ENCODE measurements around the gene ANO5. TPM values are rescaled to one million over a fixed set of nuclear protein-coding genes. Genes with fewer than 3 reads are reported as not detected.

ANO5 gene
- polyA plus RNA-seq, 2 donors = 0.16 to 0.31 TPM

- no peak overlapping the region for H3K27ac ChIP-seq (ENCODE audit: low read depth in 2 of 2, low read length in 1 of 2)
- H3K4me1 ChIP-seq (ENCODE audit: control insufficient read depth in 2 of 2, insufficient read depth in 2 of 2, low read length in 1 of 2) = peaks cover 2 to 7% of the 10 kb centered on the region in 2 donors
- H3K27me3 ChIP-seq (ENCODE audit: control insufficient read depth in 1 of 2, insufficient read depth in 2 of 2, low read length in 2 of 2) = peaks cover 0 to 3% of the 10 kb centered on the region in 2 donors
- WGBS, 2 donors = 68 to 73% methylated on average over 4 of the region's 4 CpGs
- no peak overlapping the region for H3K4me3 ChIP-seq (ENCODE audit: low read depth in 1 of 2, low read length in 2 of 2)
- no peaks in the 10 kb centered on the region for H3K36me3 ChIP-seq (ENCODE audit: control insufficient read depth in 2 of 2, insufficient read depth in 2 of 2, low read length in 1 of 2)
- H3K9me3 ChIP-seq (ENCODE audit: control insufficient read depth in 2 of 2, insufficient read depth in 1 of 2, low read depth in 1 of 2, low read length in 1 of 2) = no peaks in the 10 kb centered on the region
Measured at GRCh38 chr11:22197139-22198005, 4.5 kb downstream of the ANO5 start.

GRCh38 chr11:22199243-22199642 lies 6.4 kb downstream of the ANO5 start:
- no peaks in the 10 kb centered on the region for H3K36me3 ChIP-seq (ENCODE audit: control insufficient read depth in 2 of 2, insufficient read depth in 2 of 2, low read length in 1 of 2)
- H3K4me1 ChIP-seq (ENCODE audit: control insufficient read depth in 2 of 2, insufficient read depth in 2 of 2, low read length in 1 of 2) = no peaks in the 10 kb centered on the region
- no peak overlapping the region for H3K27ac ChIP-seq (ENCODE audit: low read depth in 2 of 2, low read length in 1 of 2)
- H3K27me3 ChIP-seq (ENCODE audit: control insufficient read depth in 1 of 2, insufficient read depth in 2 of 2, low read length in 2 of 2) = no peaks in the 10 kb centered on the region
- H3K9me3 ChIP-seq (ENCODE audit: control insufficient read depth in 2 of 2, insufficient read depth in 1 of 2, low read depth in 1 of 2, low read length in 1 of 2) = no peaks in the 10 kb centered on the region
- no peak overlapping the region for H3K4me3 ChIP-seq (ENCODE audit: low read depth in 1 of 2, low read length in 2 of 2)

GRCh38 chr11:22203281-22203680 lies 10.4 kb downstream of the ANO5 start:
- no peak overlapping the region for H3K27ac ChIP-seq (ENCODE audit: low read depth in 2 of 2, low read length in 1 of 2)
- H3K9me3 ChIP-seq (ENCODE audit: control insufficient read depth in 2 of 2, insufficient read depth in 1 of 2, low read depth in 1 of 2, low read length in 1 of 2) = no peaks in the 10 kb centered on the region
- no peak overlapping the region for H3K4me3 ChIP-seq (ENCODE audit: low read depth in 1 of 2, low read length in 2 of 2)
- H3K4me1 ChIP-seq (ENCODE audit: control insufficient read depth in 2 of 2, insufficient read depth in 2 of 2, low read length in 1 of 2) = no peaks in the 10 kb centered on the region
- whole genome bisulfite sequencing, 2 donors = 88% methylated on average over 4 of the region's 4 CpGs
- H3K27me3 ChIP-seq (ENCODE audit: control insufficient read depth in 1 of 2, insufficient read depth in 2 of 2, low read length in 2 of 2) = no peaks in the 10 kb centered on the region
- no peaks in the 10 kb centered on the region for H3K36me3 ChIP-seq (ENCODE audit: control insufficient read depth in 2 of 2, insufficient read depth in 2 of 2, low read length in 1 of 2)

DNA sequence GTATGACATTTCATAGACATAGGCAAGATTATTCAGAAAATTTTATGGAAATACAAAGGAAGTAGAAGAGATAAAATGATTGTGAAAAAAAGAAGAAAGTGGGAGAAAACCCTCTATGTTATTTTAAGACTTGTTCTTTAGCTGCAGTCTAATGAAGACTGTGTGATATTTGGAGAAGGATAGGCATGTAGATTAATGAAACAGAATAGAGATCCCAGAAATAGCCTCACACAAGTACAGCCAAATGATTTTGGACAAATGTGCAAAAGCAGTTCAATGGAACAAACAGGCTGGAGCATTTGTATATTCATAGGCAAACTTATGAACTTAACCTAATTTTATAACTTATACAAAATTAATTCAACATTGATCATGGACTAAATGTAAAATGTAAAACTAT lies 14.3 kb downstream of the ANO5 start:
- Histone ChIP-seq H3K9me3 (ENCODE audit: control insufficient read depth in 2 of 2, insufficient read depth in 1 of 2, low read depth in 1 of 2, low read length in 1 of 2) (no peaks in the 10 kb centered on the region), H3K4me3 (ENCODE audit: low read depth in 1 of 2, low read length in 2 of 2) (no peak overlapping the region), H3K36me3 (ENCODE audit: control insufficient read depth in 2 of 2, insufficient read depth in 2 of 2, low read length in 1 of 2) (no peaks in the 10 kb centered on the region), H3K4me1 (ENCODE audit: control insufficient read depth in 2 of 2, insufficient read depth in 2 of 2, low read length in 1 of 2) (no peaks in the 10 kb centered on the region), H3K27ac (ENCODE audit: low read depth in 2 of 2, low read length in 1 of 2) (no peak overlapping the region), H3K27me3 (ENCODE audit: control insufficient read depth in 1 of 2, insufficient read depth in 2 of 2, low read length in 2 of 2) (no peaks in the 10 kb centered on the region)

DNA sequence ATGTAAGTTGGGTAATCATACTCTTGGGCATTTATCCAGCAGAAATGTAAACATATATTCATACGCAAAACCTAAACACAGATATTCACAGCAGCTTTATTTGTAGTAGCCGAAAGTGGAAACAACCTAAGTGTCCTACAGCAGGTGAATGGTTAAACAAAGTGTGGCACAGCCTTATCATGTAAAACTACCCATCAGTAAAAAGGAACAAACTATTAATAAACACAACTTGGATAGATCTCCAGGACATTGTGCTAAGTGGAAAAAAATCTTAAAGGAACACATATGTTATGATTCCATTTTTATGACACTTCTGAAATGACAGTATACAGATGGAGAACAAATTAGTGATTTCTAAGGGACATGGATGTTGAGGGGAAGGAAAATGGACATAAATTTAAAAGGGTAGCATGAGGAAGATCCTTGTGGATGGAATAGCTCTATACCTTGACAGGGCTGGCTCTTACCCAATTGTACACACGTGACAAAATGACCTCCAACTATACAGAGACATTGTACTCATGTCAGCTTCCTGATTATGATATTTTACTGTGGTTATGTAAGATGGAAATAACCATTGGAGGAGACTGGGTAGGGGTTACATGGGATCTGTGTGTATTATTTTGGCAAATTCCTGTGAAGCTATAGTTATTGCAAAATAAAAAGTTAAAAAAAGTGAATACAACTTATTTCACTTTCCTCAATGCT lies 15.4 kb downstream of the ANO5 start:
- Histone ChIP-seq H3K4me1 (ENCODE audit: control insufficient read depth in 2 of 2, insufficient read depth in 2 of 2, low read length in 1 of 2) (no peaks in the 10 kb centered on the region), H3K27me3 (ENCODE audit: control insufficient read depth in 1 of 2, insufficient read depth in 2 of 2, low read length in 2 of 2) (no peaks in the 10 kb centered on the region), H3K36me3 (ENCODE audit: control insufficient read depth in 2 of 2, insufficient read depth in 2 of 2, low read length in 1 of 2) (no peaks in the 10 kb centered on the region), H3K4me3 (ENCODE audit: low read depth in 1 of 2, low read length in 2 of 2) (no peak overlapping the region), H3K9me3 (ENCODE audit: control insufficient read depth in 2 of 2, insufficient read depth in 1 of 2, low read depth in 1 of 2, low read length in 1 of 2) (no peaks in the 10 kb centered on the region), H3K27ac (ENCODE audit: low read depth in 2 of 2, low read length in 1 of 2) (no peak overlapping the region)
- 50 to 60% methylated on average over 3 of the region's 3 CpGs for WGBS, 2 donors

- H3K27me3 ChIP-seq (ENCODE audit: control insufficient read depth in 1 of 2, insufficient read depth in 2 of 2, low read length in 2 of 2) = no peaks in the 10 kb centered on the region
Measured at GRCh38 chr11:22216940-22217339, 24.1 kb downstream of the ANO5 start.

GRCh38 chr11:22221143-22221542 lies 28.3 kb downstream of the ANO5 start:
- Histone ChIP-seq H3K36me3 (ENCODE audit: control insufficient read depth in 2 of 2, insufficient read depth in 2 of 2, low read length in 1 of 2) (no peaks in the 10 kb centered on the region), H3K4me3 (ENCODE audit: low read depth in 1 of 2, low read length in 2 of 2) (no peak overlapping the region), H3K4me1 (ENCODE audit: control insufficient read depth in 2 of 2, insufficient read depth in 2 of 2, low read length in 1 of 2) (no peaks in the 10 kb centered on the region), H3K9me3 (ENCODE audit: control insufficient read depth in 2 of 2, insufficient read depth in 1 of 2, low read depth in 1 of 2, low read length in 1 of 2) (no peaks in the 10 kb centered on the region), H3K27me3 (ENCODE audit: control insufficient read depth in 1 of 2, insufficient read depth in 2 of 2, low read length in 2 of 2) (no peaks in the 10 kb centered on the region), H3K27ac (ENCODE audit: low read depth in 2 of 2, low read length in 1 of 2) (no peak overlapping the region)
- 93 to 94% methylated on average over 3 of the region's 3 CpGs for WGBS, 2 donors

More at GRCh38 chr11:22216940-22217339, 24.1 kb downstream of the ANO5 start:
- H3K4me1 ChIP-seq (ENCODE audit: control insufficient read depth in 2 of 2, insufficient read depth in 2 of 2, low read length in 1 of 2) = no peaks in the 10 kb centered on the region
- no peaks in the 10 kb centered on the region for H3K36me3 ChIP-seq (ENCODE audit: control insufficient read depth in 2 of 2, insufficient read depth in 2 of 2, low read length in 1 of 2)
- H3K4me3 ChIP-seq (ENCODE audit: low read depth in 1 of 2, low read length in 2 of 2) = no peak overlapping the region
- no peak overlapping the region for H3K27ac ChIP-seq (ENCODE audit: low read depth in 2 of 2, low read length in 1 of 2)
- no peaks in the 10 kb centered on the region for H3K9me3 ChIP-seq (ENCODE audit: control insufficient read depth in 2 of 2, insufficient read depth in 1 of 2, low read depth in 1 of 2, low read length in 1 of 2)

- H3K9me3 ChIP-seq (ENCODE audit: control insufficient read depth in 2 of 2, insufficient read depth in 1 of 2, low read depth in 1 of 2, low read length in 1 of 2) = no peaks in the 10 kb centered on the region
- 76 to 82% methylated on average over 4 of the region's 4 CpGs for WGBS, 2 donors
Measured at GRCh38 chr11:22225190-22225589, 32.3 kb downstream of the ANO5 start.

GRCh38 chr11:22234743-22235142 lies 41.9 kb downstream of the ANO5 start:
- H3K27ac ChIP-seq (ENCODE audit: low read depth in 2 of 2, low read length in 1 of 2) = no peak overlapping the region
- 27 to 30% methylated on average over 1 of the region's 1 CpG for WGBS, 2 donors
- H3K9me3 ChIP-seq (ENCODE audit: control insufficient read depth in 2 of 2, insufficient read depth in 1 of 2, low read depth in 1 of 2, low read length in 1 of 2) = no peaks in the 10 kb centered on the region

More at GRCh38 chr11:22225190-22225589, 32.3 kb downstream of the ANO5 start:
- Histone ChIP-seq H3K4me1 (ENCODE audit: control insufficient read depth in 2 of 2, insufficient read depth in 2 of 2, low read length in 1 of 2) (no peaks in the 10 kb centered on the region), H3K27ac (ENCODE audit: low read depth in 2 of 2, low read length in 1 of 2) (no peak overlapping the region), H3K4me3 (ENCODE audit: low read depth in 1 of 2, low read length in 2 of 2) (no peak overlapping the region), H3K27me3 (ENCODE audit: control insufficient read depth in 1 of 2, insufficient read depth in 2 of 2, low read length in 2 of 2) (no peaks in the 10 kb centered on the region), H3K36me3 (ENCODE audit: control insufficient read depth in 2 of 2, insufficient read depth in 2 of 2, low read length in 1 of 2) (no peaks in the 10 kb centered on the region)

More at GRCh38 chr11:22234743-22235142, 41.9 kb downstream of the ANO5 start:
- H3K4me1 ChIP-seq (ENCODE audit: control insufficient read depth in 2 of 2, insufficient read depth in 2 of 2, low read length in 1 of 2) = no peaks in the 10 kb centered on the region
- no peaks in the 10 kb centered on the region for H3K27me3 ChIP-seq (ENCODE audit: control insufficient read depth in 1 of 2, insufficient read depth in 2 of 2, low read length in 2 of 2)
- no peaks in the 10 kb centered on the region for H3K36me3 ChIP-seq (ENCODE audit: control insufficient read depth in 2 of 2, insufficient read depth in 2 of 2, low read length in 1 of 2)
- no peak overlapping the region for H3K4me3 ChIP-seq (ENCODE audit: low read depth in 1 of 2, low read length in 2 of 2)
